Muscle of back (tissue), 13 donors: Measurements from ENCODE around the gene FAM209A. TPM values are rescaled to one million over a fixed set of nuclear protein-coding genes. Genes with fewer than 3 reads are reported as not detected.
"Not testable (repeated sequence)": the region's sequence is repeated elsewhere in the genome, so short reads cannot be mapped to it uniquely, and the experiment has no call there.

Source experiments
- DNase-seq, 3 donors: peaks; one replicate each; pipeline versions ENCODE4 v3.0.0 to v3.0.0-alpha.2; 2013
- long read RNA-seq, 9 donors: transcript quantifications; one replicate each; lab custom pipeline, GENCODE V29; 2026
- polyA plus RNA-seq, 10 donors: library from polyadenylated mRNA; unstranded; fragments of 120-200 nt; gene quantifications; one replicate each; pipeline ENCODE4 v1.2.1, GENCODE V29; 2013; ENCODE audit not compliant: insufficient read length in 10 of 10

The FAM209A gene, protein sequence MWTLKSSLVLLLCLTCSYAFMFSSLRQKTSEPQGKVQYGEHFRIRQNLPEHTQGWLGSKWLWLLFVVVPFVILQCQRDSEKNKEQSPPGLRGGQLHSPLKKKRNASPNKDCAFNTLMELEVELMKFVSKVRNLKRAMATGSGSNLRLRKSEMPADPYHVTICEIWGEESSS
- polyA plus RNA-seq, result under 1 TPM in 6 of 10 donors, not detected in 4; 0.27 to 0.62 (median 0.40) TPM
- long read RNA-seq, donor 1, result 0 reads
- long read RNA-seq, donor 2, result 0 reads
- long read RNA-seq, donor 3, result 0 reads
- long read RNA-seq, donor 4, result 0 reads
- long read RNA-seq, donor 5, result 0 reads
- long read RNA-seq, donor 6, result 0 reads
- long read RNA-seq, donor 7, result 0 reads
- long read RNA-seq, donor 8, result 0 reads
- long read RNA-seq, donor 9, result 0 reads

DNA sequence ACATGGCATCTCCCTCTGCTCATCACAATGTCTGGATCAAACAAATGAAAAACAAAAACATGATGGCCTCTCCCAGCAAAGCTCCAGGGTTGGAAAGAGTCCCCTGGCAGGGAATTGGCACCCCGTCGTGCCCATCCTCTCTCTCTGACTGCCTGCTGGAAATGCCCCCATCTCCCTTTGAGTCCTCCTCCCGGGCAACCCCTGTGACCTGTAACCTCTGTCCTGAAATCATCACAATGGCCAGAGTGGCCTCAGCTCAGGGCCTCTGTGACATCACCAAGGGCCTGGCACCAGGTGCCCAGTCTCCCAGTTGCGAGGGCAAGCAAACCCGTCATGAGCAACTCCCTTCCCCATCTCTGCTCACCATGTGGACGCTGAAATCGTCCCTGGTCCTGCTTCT, at the start of gene FAM209A:
FAM209A (plus strand) TSS at position 301 of the 400 bp plus-strand sequence; CDS start at position 366, 65 bp downstream.
- not testable (repeated sequence) for DNase-seq

DNA sequence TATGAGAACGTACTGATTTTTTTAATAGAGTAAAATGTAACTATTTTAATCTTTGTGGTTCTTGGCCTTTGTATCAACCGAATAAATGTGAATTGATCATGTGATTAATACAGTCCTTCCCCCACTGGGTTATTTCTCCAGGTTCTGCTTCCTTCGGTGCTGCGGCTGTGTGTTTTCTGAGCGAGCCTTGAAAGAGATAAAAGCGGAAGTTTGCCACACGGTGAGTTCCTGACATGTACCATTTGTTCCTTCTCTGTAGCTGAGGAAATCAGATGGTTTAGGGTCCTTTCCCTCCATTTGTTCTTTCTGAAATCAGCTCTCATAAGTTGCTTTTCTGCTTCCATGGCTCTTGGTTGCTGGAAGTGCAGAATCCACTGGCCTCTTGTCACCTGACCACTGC, 40.6 kb upstream of the FAM209A start:
- DNase-seq, result no peak

DNA sequence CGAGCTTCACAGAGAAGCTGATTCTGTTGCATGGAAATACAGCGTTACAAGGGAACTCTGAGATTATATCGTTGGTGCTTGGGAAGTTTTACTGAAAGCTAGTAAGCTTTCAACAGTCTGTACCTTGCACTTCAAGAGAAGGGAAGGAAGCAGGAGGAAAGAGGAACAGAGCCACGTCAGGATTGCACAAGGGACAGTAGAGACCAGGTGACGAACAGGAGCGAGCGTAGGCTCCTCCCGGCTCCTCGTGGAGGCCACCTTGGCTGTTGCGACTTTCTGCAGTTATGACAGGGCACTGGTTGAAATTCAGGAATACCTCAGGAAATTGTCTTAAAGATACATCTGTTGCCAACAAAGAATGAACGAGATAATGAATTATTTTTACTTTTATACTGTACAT, 37.3 kb upstream of the FAM209A start:
- no peak for DNase-seq

DNA sequence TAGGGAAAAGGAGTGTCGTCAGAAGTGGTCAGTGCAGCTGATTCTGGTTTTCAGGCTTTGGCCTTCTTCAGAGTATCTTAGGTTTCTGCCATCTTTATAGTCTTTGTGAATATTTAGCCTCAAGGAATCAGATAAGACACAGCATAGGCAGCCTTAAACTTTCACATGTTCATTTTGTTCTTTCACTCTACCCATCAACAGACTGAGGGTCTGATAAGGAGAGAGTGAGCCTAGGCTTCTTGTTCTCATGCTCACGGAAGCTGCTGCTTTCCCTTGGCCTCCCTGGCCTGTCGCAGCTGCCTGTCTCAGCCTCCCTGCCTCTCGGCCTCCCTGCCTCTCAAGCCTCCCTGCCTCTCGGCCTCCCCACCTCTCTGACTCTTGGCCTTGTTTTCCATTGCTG, 36.0 kb upstream of the FAM209A start:
- no peak for DNase-seq

DNA sequence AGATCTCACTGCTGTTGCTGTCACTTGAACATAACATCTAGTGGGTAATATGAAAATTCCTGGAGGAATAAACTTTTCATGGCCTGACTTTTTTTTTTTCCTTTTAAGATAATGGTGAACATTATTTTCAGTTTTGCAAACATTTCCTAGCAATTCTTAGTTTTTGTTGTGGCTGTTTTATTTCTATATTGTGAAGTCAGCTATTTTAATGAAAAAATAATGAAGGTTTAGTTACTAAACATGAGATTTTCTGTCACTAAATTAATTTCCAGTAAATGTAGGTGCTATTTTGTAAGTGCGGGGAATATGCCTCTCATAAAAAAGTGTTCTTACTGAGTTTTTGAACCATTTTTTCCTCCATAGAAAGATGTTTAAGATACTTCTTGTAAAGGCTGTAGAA, 23.4 kb upstream of the FAM209A start:
- DNase-seq, result no peak

DNA sequence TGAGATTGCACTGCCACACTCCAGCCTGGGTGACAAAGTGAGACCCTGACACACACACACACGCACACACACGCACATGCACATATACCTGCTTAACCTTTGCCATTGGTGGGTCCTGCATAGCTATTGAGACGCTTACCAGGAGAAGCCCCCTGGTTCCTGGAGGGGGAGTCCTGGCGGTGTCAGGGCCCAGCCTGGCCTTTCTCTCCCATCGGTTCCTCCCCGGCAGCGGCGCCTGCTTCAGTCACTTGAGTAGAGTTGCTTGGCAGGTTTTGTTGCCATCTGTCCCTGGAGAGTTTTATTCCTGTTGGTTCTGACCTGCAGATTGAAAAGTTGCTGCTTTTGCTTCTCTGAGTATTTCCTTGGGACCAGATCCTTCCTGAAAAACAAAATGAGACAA, 20.6 kb upstream of the FAM209A start:
- DNase-seq, result no peak

DNA sequence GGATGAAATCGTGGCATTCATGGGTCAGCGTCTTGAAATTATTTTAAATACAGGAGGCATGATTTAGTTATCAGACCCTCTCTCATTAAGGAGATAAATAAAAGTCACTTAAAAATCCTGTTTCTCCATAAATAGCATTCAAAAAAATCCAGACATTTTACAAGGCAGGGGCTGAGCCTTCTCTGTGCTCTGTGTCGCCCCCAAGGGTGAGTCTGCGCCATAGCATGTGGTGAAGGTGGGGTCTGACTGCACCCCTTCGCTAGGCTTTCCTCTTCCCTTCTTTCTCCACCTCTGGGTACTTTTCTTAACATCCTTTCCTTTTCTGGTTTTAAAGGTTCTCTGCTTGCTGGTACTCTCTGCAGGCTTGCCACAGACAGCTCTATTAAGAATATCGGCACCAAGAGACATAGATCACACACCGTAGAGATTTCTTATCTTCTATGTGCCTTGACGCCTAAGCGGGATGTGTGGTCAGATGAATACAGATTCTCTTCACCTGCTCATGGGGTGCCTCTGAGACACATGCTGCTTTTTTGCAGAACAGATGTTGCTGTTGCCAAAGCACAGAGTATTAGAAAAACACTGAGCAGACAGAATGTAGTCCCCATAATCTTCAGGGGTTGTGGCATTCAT, 20.1 kb upstream of the FAM209A start:
- DNase-seq, result no peak

DNA sequence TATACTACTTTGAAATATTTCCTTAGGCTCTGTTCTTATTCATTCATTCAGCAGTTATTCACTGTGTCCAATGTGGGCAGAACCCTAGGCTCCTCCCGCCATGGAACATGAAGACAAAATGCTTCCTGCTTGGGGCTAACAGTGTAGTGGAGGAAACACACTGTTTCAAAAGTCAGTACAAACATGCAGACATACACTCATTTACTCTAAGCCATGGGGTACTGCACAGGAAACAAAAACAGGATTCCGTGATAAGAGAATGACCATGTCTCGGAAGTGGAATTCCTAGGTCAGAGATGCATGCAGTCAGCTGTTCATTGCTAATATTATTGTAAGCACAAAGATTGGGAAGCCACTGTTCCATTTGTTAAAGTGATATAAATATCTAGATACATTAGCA, 18.4 kb upstream of the FAM209A start:
- no peak for DNase-seq

DNA sequence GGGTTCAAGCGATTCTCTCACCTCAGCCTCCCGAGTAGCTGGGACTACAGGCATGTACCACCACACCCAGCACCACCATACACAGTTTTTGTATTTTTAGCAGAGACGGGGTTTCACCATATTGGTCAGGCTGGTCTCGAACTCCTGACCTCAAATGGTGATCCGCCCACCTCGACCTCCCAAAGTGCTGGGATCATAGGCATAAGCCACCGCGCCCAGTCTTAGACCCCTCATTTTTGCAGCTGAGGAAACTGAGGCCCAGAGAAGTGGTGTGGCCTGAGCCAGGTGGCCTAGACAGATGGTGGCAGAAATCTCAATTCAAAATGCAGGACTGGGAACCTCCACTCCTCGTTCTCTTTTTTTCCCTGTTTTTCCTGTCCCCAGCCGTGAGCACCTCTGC, 12.6 kb upstream of the FAM209A start:
- DNase-seq, result no peak

DNA sequence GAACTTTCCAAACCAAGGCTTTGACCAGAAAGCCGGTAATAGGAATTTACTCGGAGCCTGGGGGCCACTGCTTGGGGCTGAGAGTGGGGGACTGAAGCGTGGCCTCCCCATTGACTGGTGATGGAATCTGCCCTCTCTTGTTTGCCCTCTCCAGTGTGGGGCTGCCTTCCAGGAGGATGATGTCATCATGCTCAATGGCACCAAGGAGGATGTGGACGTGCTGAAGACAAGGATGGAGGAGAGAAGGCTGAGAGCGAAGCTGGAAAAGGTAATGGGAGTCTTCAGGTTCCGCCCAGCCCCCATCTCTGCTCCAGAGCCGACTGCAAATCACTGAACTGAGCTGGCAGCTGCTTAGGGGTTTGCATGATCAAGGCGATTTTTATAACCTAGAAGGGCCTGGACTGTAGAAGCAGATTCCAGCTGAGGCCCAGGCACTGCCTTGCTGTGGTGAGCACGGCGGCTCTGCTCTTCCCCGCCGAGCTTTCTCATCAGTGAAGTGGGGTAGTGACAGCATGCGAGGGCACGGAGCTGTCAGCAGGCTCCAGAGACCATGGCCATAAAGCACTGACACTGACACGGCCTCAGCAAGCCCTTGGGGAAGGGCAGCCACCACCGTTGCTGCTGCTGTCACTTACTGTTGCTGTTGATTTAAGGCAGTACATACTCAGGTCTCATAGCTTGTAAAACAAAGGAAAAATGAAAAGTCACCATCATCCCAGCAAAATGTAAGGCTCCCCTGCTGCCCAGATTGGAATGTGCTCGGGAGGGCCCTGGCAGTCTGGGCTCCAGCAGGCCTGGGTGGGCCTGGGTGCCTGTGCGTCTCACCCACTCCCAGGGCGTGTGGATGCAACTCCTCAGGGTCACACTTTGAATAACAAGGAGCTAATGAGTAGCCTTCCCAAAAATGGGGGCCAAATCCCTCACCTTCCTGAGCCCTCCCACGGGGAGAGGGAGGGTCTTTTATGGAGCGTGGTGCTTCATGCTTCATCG, 11.1 kb upstream of the FAM209A start:
- no peak for DNase-seq

DNA sequence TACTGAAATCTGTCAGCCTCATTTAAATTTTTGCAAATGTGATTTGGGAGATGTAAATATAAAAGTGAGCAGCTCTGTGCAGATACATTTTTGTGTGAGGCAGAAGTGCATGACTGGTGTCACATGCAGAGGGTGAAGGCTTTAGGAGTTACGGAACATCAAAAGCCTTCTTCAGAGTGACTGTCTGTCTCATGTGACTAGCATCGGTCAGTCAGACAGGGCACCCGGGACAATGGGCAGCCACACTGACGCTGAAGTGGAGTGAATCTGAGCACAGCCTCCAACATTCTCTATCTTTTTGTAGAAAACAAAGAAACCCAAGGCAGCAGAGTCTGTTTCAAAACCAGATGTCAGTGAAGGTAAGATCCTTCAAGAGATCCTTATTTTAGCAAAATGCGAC, 7.9 kb upstream of the FAM209A start:
- DNase-seq, result no peak

DNA sequence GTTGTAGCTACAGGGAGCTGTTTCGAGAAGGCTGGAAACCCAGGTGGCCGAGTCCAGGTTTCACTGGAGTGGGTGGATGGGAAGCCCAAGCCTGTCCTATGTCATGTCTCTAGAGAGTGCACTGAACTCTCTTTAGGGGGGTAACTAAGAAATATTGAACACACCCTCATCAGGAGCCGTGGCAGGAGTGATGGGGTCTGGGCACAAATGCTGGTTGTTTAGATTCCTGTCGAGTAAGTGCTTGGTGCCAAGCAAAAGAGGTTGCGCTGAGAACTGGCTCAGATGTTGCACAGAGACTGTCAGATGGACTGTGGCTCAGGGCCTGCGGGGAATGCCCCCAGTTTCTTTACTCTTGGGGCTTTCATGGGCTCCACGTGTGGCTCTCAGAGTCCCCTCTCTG, 7.3 kb upstream of the FAM209A start:
- DNase-seq, result no peak

DNA sequence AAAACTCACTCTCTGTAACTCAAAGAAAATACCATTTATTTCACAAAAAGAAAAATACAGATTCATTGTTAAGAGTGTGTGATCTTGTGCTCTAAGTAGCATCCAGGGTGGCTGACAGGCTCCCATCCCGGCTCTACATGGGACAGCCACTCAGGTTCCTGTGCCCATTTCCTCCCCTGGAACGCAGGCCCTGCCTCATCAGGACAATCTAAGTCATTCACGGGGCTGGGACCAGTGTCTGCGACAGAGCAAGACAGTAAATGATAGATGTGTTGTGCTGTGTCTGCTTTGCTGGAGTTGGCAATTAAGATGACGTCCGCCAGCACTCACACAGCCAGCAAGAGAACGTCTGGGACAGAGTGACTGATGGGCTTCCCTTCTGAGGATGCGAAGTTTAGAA, 6.9 kb upstream of the FAM209A start:
- no peak for DNase-seq

DNA sequence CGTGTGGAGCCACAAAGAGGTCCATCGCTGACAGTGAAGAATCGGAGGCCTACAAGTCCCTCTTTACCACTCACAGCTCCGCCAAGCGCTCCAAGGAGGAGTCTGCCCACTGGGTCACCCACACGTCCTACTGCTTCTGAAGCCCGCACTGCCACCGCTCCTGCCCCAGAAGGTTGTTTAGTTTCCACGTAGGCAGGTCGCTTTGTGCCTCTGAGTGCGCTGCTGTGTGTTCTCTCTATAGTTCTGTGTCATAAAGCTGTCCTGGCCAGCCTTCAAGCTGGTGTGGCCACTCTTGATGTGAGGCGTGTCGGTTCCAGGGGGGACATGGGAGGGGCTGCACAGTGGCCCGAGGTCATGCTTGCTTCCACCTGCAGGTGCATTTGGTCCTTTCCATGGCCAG, 6.4 kb upstream of the FAM209A start:
- DNase-seq, result no peak

DNA sequence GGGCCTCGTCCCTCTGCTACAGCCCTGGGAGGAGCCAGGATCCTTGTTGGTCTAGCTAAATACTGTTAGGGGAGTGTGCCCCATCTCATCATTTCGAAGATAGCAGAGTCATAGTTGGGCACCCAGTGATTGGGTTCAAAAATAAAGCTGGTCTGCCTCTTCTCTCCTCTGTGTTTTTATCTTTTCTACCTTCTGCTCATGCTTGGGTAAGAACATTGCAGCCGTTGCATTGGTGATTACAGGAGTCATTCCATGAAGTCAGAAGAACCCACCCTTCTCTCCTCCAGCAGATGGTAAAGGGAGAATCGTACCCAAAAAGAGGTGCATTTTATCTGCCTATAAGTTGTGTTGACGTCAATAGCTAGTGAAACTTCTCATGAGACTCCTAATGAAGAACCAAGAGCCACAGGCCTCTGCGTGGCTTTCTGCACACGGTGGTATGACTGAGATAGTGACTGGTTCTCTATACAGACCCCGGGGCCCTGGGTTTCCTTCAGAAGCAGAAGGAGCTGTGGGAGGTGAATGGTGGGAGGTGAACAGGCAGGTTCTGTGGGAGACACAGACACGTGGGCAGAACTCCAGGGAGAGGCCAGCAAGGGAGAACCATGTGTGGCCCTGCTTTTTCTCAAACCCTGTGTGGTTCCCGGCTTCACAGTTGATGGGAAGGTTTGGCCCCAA, 5.7 kb upstream of the FAM209A start:
- no peak for DNase-seq

DNA sequence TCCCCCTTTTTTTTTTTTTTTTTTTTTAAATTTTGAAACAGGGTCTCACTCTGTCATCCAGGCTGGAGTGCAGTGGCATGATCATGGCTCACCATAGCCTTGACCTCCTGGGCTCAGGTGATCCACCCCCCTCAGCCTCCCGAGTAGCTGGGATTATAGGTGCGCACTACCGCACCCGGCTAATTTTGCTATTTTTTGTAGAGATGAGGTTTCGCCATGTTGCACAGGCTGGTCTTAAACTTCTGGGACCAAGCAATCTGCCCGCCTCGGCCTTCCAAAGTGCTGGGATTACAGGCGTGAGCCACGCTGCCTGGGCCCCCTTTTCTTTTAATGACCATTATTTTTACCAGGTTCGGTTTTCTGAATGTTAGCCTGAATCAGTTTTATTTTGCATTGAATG, 5.0 kb upstream of the FAM209A start:
- DNase-seq, result no peak

DNA sequence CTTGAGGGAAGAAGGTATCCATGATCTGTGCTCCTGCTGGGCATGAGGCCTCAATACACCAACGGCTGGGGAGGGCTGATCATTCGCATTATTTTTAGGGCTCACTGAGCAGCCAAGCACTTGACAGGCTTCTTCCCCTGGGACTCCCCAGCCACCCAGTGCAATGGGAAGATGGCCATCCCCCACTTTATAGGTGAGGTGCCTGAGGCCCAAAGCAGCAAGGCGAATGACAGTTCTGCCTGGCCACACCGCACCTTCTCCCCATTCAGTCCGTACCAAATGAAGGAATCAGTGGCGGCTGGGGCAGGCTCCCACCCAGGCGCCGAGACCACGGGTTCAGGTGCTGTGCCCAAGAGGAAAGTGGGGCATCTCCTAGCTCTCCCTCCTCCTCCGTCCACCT, 4.4 kb upstream of the FAM209A start:
- no peak for DNase-seq

DNA sequence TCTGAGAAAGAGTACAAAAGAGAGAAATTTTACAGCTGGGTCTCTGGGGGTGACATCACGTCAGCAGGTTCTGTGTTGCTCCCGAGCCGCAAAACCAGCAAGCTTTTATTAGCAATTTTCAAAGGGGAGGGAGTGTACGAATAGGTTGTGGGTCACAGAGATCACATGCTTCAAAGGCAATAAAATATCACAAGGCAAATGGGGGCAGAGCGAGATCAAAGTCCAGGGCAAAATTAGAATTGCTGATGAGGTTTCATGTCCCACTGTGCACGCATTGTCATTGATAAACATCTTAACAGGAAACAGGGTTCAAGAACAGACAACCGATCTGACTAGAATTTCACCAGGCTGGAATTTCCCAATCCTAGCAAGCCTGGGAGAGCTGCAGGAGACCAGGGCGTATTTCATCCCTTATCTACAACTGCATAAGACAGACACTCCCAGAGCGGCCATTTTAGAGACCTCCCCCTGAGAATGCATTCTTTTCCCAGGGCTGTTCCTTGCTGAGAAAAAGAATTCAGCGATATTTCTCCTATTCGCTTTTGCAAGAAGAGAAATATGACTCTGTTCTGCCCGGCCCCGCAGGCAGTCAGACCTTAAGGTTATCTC, 3.7 kb upstream of the FAM209A start:
- not testable (repeated sequence) for DNase-seq

DNA sequence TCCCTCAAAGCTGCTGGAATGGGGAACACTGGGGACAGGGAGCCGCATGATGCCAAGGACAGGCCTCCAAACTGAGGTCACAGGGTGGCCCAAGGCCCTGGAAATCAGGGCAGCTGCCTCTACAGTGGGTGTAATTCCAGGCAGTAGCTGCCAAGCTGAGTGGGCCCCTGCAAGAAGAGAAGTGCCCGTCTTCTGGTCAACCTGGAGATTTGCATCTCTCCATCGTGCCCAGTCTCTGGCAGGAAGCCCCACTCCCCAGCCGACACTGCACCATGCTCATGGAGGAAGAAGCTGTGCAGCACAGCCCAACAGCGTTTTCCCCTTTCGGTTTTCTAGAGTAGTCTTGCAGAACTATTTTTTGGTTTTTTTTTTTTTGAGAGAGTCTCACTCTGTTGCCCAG, 2.2 kb upstream of the FAM209A start:
- DNase-seq, result no peak

DNA sequence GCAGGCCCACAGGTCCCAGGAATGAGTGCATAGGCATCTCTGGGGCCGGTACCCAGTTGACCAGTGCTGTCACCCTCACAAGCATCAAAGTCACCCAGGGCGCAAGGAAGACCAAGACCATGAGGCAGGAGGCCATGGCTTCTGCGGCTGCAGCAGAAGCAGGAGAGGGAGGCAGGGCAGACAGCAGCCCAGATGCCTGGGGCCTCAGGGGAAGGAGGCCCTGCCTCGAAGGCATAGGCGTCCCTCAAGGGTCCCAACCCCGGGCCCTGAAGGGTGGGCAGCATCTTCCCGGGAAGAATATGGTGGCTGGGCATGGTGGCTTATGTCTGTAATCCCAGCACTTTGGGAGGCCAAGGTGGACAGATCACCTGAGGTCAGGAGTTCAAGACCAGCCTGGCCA, 3.0 kb downstream of the FAM209A start:
- no peak for DNase-seq

DNA sequence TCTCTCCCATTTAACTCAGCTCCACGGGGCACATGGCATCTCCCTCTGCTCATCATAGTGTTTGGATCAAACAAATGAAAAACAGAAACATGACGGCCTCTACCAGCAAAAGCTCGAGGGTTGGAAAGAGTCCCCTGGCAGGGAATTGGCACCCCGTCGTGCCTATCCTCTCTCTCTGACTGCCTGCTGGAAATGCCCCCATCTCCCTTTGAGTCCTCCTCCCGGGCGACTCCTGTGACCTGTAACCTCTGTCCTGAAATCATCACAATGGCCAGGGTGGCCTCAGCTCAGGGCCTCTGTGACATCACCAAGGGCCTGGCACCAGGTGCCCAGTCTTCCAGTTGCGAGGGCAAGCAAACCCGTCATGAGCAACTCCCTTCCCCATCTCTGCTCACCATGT, 8.4 kb downstream of the FAM209A start, which contains the start of gene FAM209B:
FAM209B (plus strand) TSS at position 301 of the 400 bp plus-strand sequence; CDS start at position 397, 96 bp downstream.
- not testable (repeated sequence) for DNase-seq
